GM12872 (cell line): ENCODE data around the gene ZNF592.

ENCODE experiments used
- CTCF ChIP-seq: IDR thresholded peaks from 3 replicates; pipeline ENCODE4 v1.5.1; 2011; ENCODE audit warnings: low read depth, mild to moderate bottlenecking, low read length, moderate library complexity; ENCODE audit not compliant: insufficient read depth

The ZNF592 gene

DNA sequence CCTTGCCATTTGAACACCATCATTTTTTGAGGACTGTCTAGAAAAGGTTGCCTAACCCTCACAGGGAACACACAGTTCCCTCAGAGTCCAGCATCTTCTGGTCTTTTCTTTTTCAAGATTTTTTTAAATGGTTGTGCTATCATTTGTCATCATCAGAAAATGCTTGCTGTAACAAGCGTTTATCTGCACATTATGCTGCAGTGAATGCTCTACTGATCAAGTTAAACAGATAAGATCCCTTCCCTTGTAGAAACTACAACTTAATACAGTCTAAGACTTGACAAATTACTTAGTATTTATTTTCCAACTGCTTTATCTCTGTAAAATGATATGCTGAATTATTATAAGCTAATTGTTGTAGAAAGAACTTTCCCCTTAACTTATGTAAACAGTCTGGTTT is 56.8 kb downstream of the ZNF592 start:
- no peak for TF ChIP-seq CTCF

DNA sequence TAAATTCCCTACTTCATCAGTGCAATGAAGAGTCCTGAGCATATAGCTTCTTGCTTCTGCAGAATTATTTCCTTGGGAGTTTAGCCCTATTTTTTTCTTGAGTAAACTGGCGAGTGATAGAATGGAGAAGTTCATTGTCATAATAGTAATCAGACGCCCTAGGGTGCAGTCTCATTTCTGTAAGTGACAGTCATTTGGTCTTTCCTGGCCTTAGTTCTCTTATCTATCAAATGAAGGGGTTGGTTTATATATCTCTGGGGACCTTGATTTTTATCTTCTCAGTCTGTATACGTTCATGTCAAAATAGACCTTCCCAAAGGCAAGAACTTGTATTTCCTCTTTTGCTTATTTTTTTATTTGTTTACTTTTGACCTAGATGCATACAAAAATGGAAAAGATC is 58.8 kb downstream of the ZNF592 start:
- no peak for TF ChIP-seq CTCF

GRCh38 chr15:84810073-84810840 is 61.9 kb downstream of the ZNF592 start:
- no peak for TF ChIP-seq CTCF

- TF ChIP-seq CTCF, result no peak
These were observed 62.8 kb downstream of the ZNF592 start for GRCh38 chr15:84811151-84811550.

- no peak for TF ChIP-seq CTCF
These were observed 63.4 kb downstream of the ZNF592 start for GRCh38 chr15:84811828-84812227.

- no peak for TF ChIP-seq CTCF
These were observed 64.5 kb downstream of the ZNF592 start for GRCh38 chr15:84812842-84813241.

DNA sequence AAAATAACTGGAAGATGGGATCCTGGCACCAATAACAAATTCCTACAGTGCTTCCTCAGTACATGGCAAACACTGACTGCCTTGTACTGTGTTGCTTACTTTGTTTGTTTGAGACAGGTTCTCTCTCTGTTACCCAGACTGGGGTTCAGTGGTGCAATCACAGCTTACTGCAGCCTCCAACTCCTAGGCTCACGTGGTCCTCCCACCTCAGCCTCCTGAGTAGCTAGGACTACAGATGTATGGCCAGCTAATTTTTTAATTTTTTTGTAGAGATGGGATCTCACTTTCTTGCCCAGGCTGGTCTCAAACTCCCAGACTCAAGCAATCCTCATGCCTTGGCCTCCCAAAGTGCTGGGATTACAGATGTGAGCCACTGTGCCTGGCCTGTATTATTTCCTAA is 65.0 kb downstream of the ZNF592 start:
- TF ChIP-seq CTCF, result no peak

- no peak for TF ChIP-seq CTCF
These were observed 65.5 kb downstream of the ZNF592 start for GRCh38 chr15:84813931-84814330.
